ENCODE data around the gene XIRP2. TPM values are rescaled to one million over a fixed set of nuclear protein-coding genes. Genes with fewer than 3 reads are reported as not detected.

XIRP2 gene
- total and polyA plus RNA-seq, 2 of the 4 experiments (the other 2 are of a cell fraction) = 0.05 to 0.18 TPM

DNA sequence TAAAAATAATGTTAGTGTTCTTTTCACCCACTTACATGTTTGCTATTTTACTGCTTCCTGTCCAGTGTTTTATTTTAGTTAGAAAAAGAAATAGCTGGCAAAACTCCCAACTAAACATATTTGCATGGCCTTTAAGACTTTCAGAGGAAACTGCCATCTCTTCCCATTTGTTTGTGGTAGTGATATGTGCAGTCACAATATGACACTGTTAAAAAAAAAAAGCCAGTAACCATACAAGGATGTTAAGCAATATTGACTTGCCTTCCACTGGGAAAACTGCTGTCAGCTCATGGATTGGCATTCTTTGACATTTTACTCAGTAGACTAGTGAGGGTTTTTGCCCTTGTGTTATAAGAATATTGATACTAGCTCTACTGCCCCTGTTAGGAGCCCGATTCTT lies 29.1 kb downstream of the XIRP2 start:
- no peak overlapping the region for H3K18ac ChIP-seq (ENCODE audit: low read depth, low read length)
- WGBS, 2 experiments (ENCODE audit: extremely low coverage in 2 of 2, insufficient read length in 1 of 2) = no CpG with 5 or more reads among the region's 1 CpG
- no peak overlapping the region for H2AFZ ChIP-seq (replicated peaks; ENCODE audit: low read length, poor library complexity)
- H2AK5ac ChIP-seq (ENCODE audit: low read depth, low read length) = no peak overlapping the region
- H4K91ac ChIP-seq (ENCODE audit: insufficient read depth, low read depth, low read length) = no peak overlapping the region
- no peak overlapping the region for H4K5ac ChIP-seq (ENCODE audit: low read depth, low read length)
- H3K27ac ChIP-seq (ENCODE audit: insufficient read depth, low read length) = no peak overlapping the region
- H3K9me3 ChIP-seq (ENCODE audit: control insufficient read depth, insufficient read depth, low read length) = no peaks in the 10 kb centered on the region
- H2BK20ac ChIP-seq (ENCODE audit: low read depth, low read length) = no peak overlapping the region
- peak; percentile 15 for DNase-seq
- H3K9ac ChIP-seq (ENCODE audit: low read depth, low read length) = no peak overlapping the region
- no TSS peak for BruUV-seq (replicated peaks)
- H4K20me1 ChIP-seq (ENCODE audit: insufficient read depth, low read length) = no peaks in the 10 kb centered on the region
- peak; percentile 35; the same call in 1 of the 2 replicates for ATAC-seq (ENCODE audit: low read depth)
- ChIA-PET CTCF (interaction anchor here (0.6 to 1.1 kb wide), 4 partner anchors 97 to 293 kb away, joined by 3 to 5 read pairs (median 4); no protein-coding TSS in a partner anchor), POLR2A (ENCODE audit: unreplicated experiment) (interaction anchor here (0.6 kb wide), 1 partner anchor 436 kb away, joined by 3 read pairs; no protein-coding TSS in a partner anchor)
- H3K36me3 ChIP-seq (ENCODE audit: control insufficient read depth, insufficient read depth, low read length) = no peaks in the 10 kb centered on the region
- H3K56ac ChIP-seq (ENCODE audit: extremely low read depth, insufficient read depth, low read length) = no peak overlapping the region
- no peaks in the 10 kb centered on the region for H3K79me1 ChIP-seq (ENCODE audit: low read depth in 1 of 2, low read length in 2 of 2)
- no peak overlapping the region for H2AK9ac ChIP-seq (replicated peaks; ENCODE audit: low read depth, low read length, poor library complexity)
- no peak overlapping the region for H3K4ac ChIP-seq (ENCODE audit: low read depth, low read length)
- no peak overlapping the region for H3K14ac ChIP-seq (replicated peaks; ENCODE audit: low read depth, low read length)
- TF ChIP-seq MAZ (IDR thresholded peaks at IDR 0.05; ENCODE audit: borderline replicate concordance, low read depth, low read length) = no peak
- TF ChIP-seq RAD21 (IDR thresholded peaks at IDR 0.05; ENCODE audit: low read length) = no peak
- TF ChIP-seq MAFK (IDR thresholded peaks at IDR 0.05; ENCODE audit: low read depth, low read length) = no peak
- no peak for TF ChIP-seq POLR2A (IDR thresholded peaks at IDR 0.05; ENCODE audit: low read depth, low read length)
- no peak for TF ChIP-seq FOS (IDR thresholded peaks at IDR 0.05; ENCODE audit: low read depth, low read length)
- TF ChIP-seq, protein P1, sequence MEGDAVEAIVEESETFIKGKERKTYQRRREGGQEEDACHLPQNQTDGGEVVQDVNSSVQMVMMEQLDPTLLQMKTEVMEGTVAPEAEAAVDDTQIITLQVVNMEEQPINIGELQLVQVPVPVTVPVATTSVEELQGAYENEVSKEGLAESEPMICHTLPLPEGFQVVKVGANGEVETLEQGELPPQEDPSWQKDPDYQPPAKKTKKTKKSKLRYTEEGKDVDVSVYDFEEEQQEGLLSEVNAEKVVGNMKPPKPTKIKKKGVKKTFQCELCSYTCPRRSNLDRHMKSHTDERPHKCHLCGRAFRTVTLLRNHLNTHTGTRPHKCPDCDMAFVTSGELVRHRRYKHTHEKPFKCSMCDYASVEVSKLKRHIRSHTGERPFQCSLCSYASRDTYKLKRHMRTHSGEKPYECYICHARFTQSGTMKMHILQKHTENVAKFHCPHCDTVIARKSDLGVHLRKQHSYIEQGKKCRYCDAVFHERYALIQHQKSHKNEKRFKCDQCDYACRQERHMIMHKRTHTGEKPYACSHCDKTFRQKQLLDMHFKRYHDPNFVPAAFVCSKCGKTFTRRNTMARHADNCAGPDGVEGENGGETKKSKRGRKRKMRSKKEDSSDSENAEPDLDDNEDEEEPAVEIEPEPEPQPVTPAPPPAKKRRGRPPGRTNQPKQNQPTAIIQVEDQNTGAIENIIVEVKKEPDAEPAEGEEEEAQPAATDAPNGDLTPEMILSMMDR (conservative IDR thresholded peaks at IDR 0.05; ENCODE audit: low read depth, low read length) = no peak
- no peak for TF ChIP-seq BHLHE40 (IDR thresholded peaks at IDR 0.05; ENCODE audit: low read depth, low read length)
- TF ChIP-seq NFE2L2 (IDR thresholded peaks at IDR 0.05; ENCODE audit: low read depth, low read length) = no peak
- TF ChIP-seq SMC3 (IDR thresholded peaks at IDR 0.05; ENCODE audit: low read depth, low read length) = no peak
- no peak for TF ChIP-seq CEBPB (IDR thresholded peaks at IDR 0.05; ENCODE audit: low read depth, low read length)
- TF ChIP-seq RCOR1 (IDR thresholded peaks at IDR 0.05; ENCODE audit: insufficient replicate concordance, low read length) = no peak
- no peak for TF ChIP-seq CHD1 (IDR thresholded peaks at IDR 0.05; ENCODE audit: low read depth, low read length)
- no peak for TF ChIP-seq RFX5 (IDR thresholded peaks at IDR 0.05; ENCODE audit: low read depth, low read length)
- TF ChIP-seq MXI1 (IDR thresholded peaks at IDR 0.05; ENCODE audit: borderline replicate concordance, low read depth, low read length) = no peak
- TF ChIP-seq, protein P2, sequence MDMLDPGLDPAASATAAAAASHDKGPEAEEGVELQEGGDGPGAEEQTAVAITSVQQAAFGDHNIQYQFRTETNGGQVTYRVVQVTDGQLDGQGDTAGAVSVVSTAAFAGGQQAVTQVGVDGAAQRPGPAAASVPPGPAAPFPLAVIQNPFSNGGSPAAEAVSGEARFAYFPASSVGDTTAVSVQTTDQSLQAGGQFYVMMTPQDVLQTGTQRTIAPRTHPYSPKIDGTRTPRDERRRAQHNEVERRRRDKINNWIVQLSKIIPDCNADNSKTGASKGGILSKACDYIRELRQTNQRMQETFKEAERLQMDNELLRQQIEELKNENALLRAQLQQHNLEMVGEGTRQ (IDR thresholded peaks at IDR 0.05; ENCODE audit: low read depth, low read length) = no peak
- in situ Hi-C loops (cut with MboI; ENCODE audit: low sequenced_read_pairs) (no loop called here), dilution Hi-C loops (cut with HindIII; ENCODE audit: low sequenced_read_pairs, unreplicated experiment) (no loop called here), intact Hi-C loops (cut with micrococcal nuclease) (loop anchor here (5.0 kb wide), 1 partner anchor 280 kb away; no protein-coding TSS in a partner anchor)
- H3K4me1 ChIP-seq (ENCODE audit: control insufficient read depth, insufficient read depth, low read length) = no peaks in the 10 kb centered on the region
- no peak overlapping the region for H3K23ac ChIP-seq (ENCODE audit: low read depth, low read length)
- H3K4me3 ChIP-seq (ENCODE audit: insufficient read depth, low read depth, low read length) = no peak overlapping the region
- no peak overlapping the region for H2BK15ac ChIP-seq (ENCODE audit: low read depth, low read length)
- no peak overlapping the region for H2BK120ac ChIP-seq (ENCODE audit: low read depth, low read length)
- H3K4me2 ChIP-seq (ENCODE audit: low read depth, low read length) = no peak overlapping the region
- H2BK5ac ChIP-seq (ENCODE audit: low read depth, low read length, poor library complexity, severe bottlenecking) = no peak overlapping the region
- H3K27me3 ChIP-seq (ENCODE audit: control insufficient read depth, insufficient read depth, low read length) = no peaks in the 10 kb centered on the region
- no peaks in the 10 kb centered on the region for H3K9me1 ChIP-seq (ENCODE audit: insufficient read depth, low read length)
- H4K8ac ChIP-seq (ENCODE audit: low read depth in 2 of 2, low read length in 2 of 2) = no peak overlapping the region
